H1 (cell line): Measurements from ENCODE around the gene ZNF566. TPM values are rescaled to one million over a fixed set of nuclear protein-coding genes. Genes with fewer than 3 reads are reported as not detected.

ENCODE experiments used
- CTCF ChIA-PET: fragments of 300-600 bp; sonication (Branson Sonifier 250); formaldehyde crosslinking; loops from one replicate; lab custom pipeline; 2021; ENCODE audit not compliant: partially characterized antibody; lab: Charles Lee
- POLR2A ChIA-PET: fragments of 300-600 bp; sonication (Branson Sonifier 250); formaldehyde crosslinking; loops from one replicate; lab custom pipeline; 2021; ENCODE audit warnings: inconsistent platforms; ENCODE audit not compliant: partially characterized antibody; lab: Charles Lee
- DNase-seq, 2 experiments: peaks; one replicate each; pipeline versions ENCODE4 v3.0.0 to v3.0.0-alpha.2; 2010 to 2022; ENCODE audit warnings: low spot score in 2 of 2, low read depth in 1 of 2, mixed read lengths in 1 of 2
- FAIRE-seq: peaks from 2 replicates; lab custom pipeline; 2011; peaks lifted over from hg19 to GRCh38; lab: Jason Lieb, UNC
- H2AFZ ChIP-seq: 2 replicates; pipeline ENCODE4 v1.8.1; 2012; ENCODE audit warnings: low read length, inconsistent platforms
- H2AK5ac ChIP-seq: 2 replicates; pipeline ENCODE4 v1.6.1; 2013; ENCODE audit warnings: low read depth, low read length
- H2BK120ac ChIP-seq: replicated peaks from 2 replicates; pipeline ENCODE3; 2013; ENCODE audit warnings: low read depth, low read length, inconsistent platforms
- H2BK12ac ChIP-seq: 2 replicates; pipeline ENCODE4 v1.6.1; 2013; ENCODE audit warnings: low read depth, low read length
- H2BK15ac ChIP-seq: 2 replicates; pipeline ENCODE4 v1.6.1; 2013; ENCODE audit warnings: low read length
- H2BK20ac ChIP-seq: 2 replicates; pipeline ENCODE4 v1.6.1; 2013; ENCODE audit warnings: low read length
- H2BK5ac ChIP-seq: 2 replicates; pipeline ENCODE4 v1.6.1; 2013; ENCODE audit warnings: low read depth, low read length
- H3K14ac ChIP-seq: 2 replicates; pipeline ENCODE4 v1.6.1; 2013; ENCODE audit warnings: inconsistent platforms; ENCODE audit not compliant: insufficient read length
- H3K18ac ChIP-seq: 2 replicates; pipeline ENCODE4 v1.6.1; 2013; ENCODE audit warnings: low read length; ENCODE audit errors: extremely low read depth
- H3K23ac ChIP-seq: 2 replicates; pipeline ENCODE4 v1.6.1; 2013; ENCODE audit warnings: inconsistent platforms; ENCODE audit not compliant: insufficient read length
- H3K23me2 ChIP-seq: 2 replicates; pipeline ENCODE4 v1.6.1; 2013; ENCODE audit warnings: low read depth, low read length
- H3K27ac ChIP-seq: 2 replicates; pipeline ENCODE4 v1.6.1; 2011; ENCODE audit warnings: low read depth, low read length, inconsistent platforms
- H3K27me3 ChIP-seq, 4 experiments: replicated peaks in 1 of 4; 1 replicate in 1 of 4; 2 replicates in 3 of 4; pipeline versions ENCODE4 v1.6.1 to v1.8.1; 2011 to 2013; ENCODE audit warnings: low read length in 3 of 4, mild to moderate bottlenecking in 3 of 4, inconsistent platforms in 2 of 4, mixed read lengths in 2 of 4, moderate library complexity in 1 of 4; ENCODE audit not compliant: control insufficient read depth in 3 of 4, insufficient read depth in 3 of 4; ENCODE audit errors: extremely low read depth in 1 of 4
- H3K36me3 ChIP-seq, 4 experiments: 2 replicates each; pipeline versions ENCODE4 v1.6.1 to v1.8.1; 2011 to 2013; ENCODE audit warnings: mild to moderate bottlenecking in 4 of 4, low read length in 3 of 4, moderate library complexity in 2 of 4, control low read depth in 1 of 4, inconsistent platforms in 1 of 4; ENCODE audit not compliant: insufficient read depth in 4 of 4, control insufficient read depth in 2 of 4
- H3K4ac ChIP-seq: replicated peaks from 2 replicates; pipeline ENCODE3; 2013; ENCODE audit warnings: low read length, low read depth, mixed read lengths, inconsistent platforms; ENCODE audit not compliant: insufficient read length
- H3K4me1 ChIP-seq, 4 experiments: replicated peaks in 1 of 4; 1 replicate in 1 of 4; 2 replicates in 3 of 4; pipeline versions ENCODE4 v1.6.1 to v1.8.1; 2011 to 2013; ENCODE audit warnings: low read length in 3 of 4, inconsistent platforms in 2 of 4, mixed read lengths in 1 of 4; ENCODE audit not compliant: insufficient read depth in 4 of 4, control insufficient read depth in 3 of 4
- H3K4me2 ChIP-seq, 2 experiments: 2 replicates each; pipeline versions ENCODE4 v1.6.1 to v1.8.1; 2011 to 2013; ENCODE audit warnings: low read depth in 2 of 2, low read length in 2 of 2, control low read depth in 1 of 2, inconsistent platforms in 1 of 2, mild to moderate bottlenecking in 1 of 2; ENCODE audit not compliant: insufficient read depth in 1 of 2
- H3K4me3 ChIP-seq, 4 experiments: fragments of 200-600, 300-600 bp in 1 of 4; sonication (generic), shearing (Covaris generic), sonication (Bioruptor Twin) in 1 of 4; 2 replicates each; pipeline versions ENCODE4 v1.5.1 to v1.8.1; 2011 to 2016; ENCODE audit warnings: low read length in 4 of 4, low read depth in 3 of 4, control low read depth in 2 of 4, inconsistent platforms in 2 of 4, mild to moderate bottlenecking in 2 of 4, mixed read lengths in 1 of 4, moderate library complexity in 1 of 4; ENCODE audit not compliant: insufficient read depth in 2 of 4; ENCODE audit errors: extremely low read depth in 1 of 4
- H3K56ac ChIP-seq: replicated peaks from 2 replicates; pipeline ENCODE3; 2013; ENCODE audit warnings: low read depth, mild to moderate bottlenecking, mixed read lengths, low read length, inconsistent platforms; ENCODE audit not compliant: insufficient read length
- H3K79me1 ChIP-seq: 2 replicates; pipeline ENCODE4 v1.6.1; 2013; ENCODE audit warnings: low read depth, low read length, control low read depth
- H3K79me2 ChIP-seq, 2 experiments: 2 replicates each; pipeline versions ENCODE4 v1.6.1 to v1.8.1; 2012 to 2013; ENCODE audit warnings: low read length in 2 of 2, mild to moderate bottlenecking in 2 of 2, inconsistent platforms in 1 of 2; ENCODE audit not compliant: insufficient read depth in 2 of 2, control insufficient read depth in 1 of 2
- H3K9ac ChIP-seq, 4 experiments: replicated peaks in 1 of 4; 1 replicate in 1 of 4; 2 replicates in 3 of 4; pipeline versions ENCODE4 v1.6.1 to v1.8.1; 2011 to 2013; ENCODE audit warnings: low read depth in 3 of 4, low read length in 3 of 4, control low read depth in 2 of 4, mild to moderate bottlenecking in 2 of 4, moderate library complexity in 2 of 4, inconsistent platforms in 1 of 4; ENCODE audit errors: extremely low read depth in 1 of 4
- H3K9me3 ChIP-seq, 2 experiments: 2 replicates each; pipeline versions ENCODE4 v1.6.1 to v1.8.1; 2012 to 2013; ENCODE audit warnings: mild to moderate bottlenecking in 2 of 2, moderate library complexity in 2 of 2, control low read depth in 1 of 2, inconsistent platforms in 1 of 2, low read depth in 1 of 2, low read length in 1 of 2, mixed read lengths in 1 of 2; ENCODE audit not compliant: insufficient read depth in 2 of 2
- H4K20me1 ChIP-seq, 2 experiments: replicated peaks in 1 of 2; 2 replicates each; pipeline versions ENCODE3 to v1.8.1; 2011 to 2013; ENCODE audit warnings: inconsistent platforms in 2 of 2, low read length in 2 of 2, mild to moderate bottlenecking in 1 of 2; ENCODE audit not compliant: insufficient read depth in 2 of 2, control insufficient read depth in 1 of 2
- H4K5ac ChIP-seq: 2 replicates; pipeline ENCODE4 v1.6.1; 2013; ENCODE audit warnings: low read length, low read depth, mixed read lengths, inconsistent platforms; ENCODE audit not compliant: insufficient read length
- H4K8ac ChIP-seq: 2 replicates; pipeline ENCODE4 v1.8.0; 2013; ENCODE audit warnings: mild to moderate bottlenecking, moderate library complexity, low read length, inconsistent platforms; ENCODE audit not compliant: insufficient read depth; ENCODE audit errors: extremely low read depth
- H4K91ac ChIP-seq: replicated peaks from 2 replicates; pipeline ENCODE3; 2013; ENCODE audit warnings: low read length, mixed read lengths, inconsistent platforms; ENCODE audit not compliant: insufficient read length
- SP2 ChIP-seq: IDR thresholded peaks from 2 replicates; pipeline ENCODE4 v1.6.1; 2012; ENCODE audit warnings: mild to moderate bottlenecking, low read length, inconsistent platforms
- TBP ChIP-seq: IDR thresholded peaks from 2 replicates; pipeline ENCODE4 v1.6.1; 2011; ENCODE audit warnings: low read depth, low read length, improper control_type of control experiment
- ZNF274 ChIP-seq: IDR thresholded peaks from 2 replicates; pipeline ENCODE4 v1.7.0; 2012; ENCODE audit warnings: low read length, borderline replicate concordance; ENCODE audit errors: extremely low read depth
- WGBS, 2 experiments: shearing (Covaris generic) in 1 of 2; methylation state at CpG; one replicate each; pipeline versions ENCODE4 v1.1.6 to v1.1.7; 2013 to 2015; ENCODE audit warnings: low lambda C conversion rate in 2 of 2, mixed read lengths in 2 of 2, inconsistent platforms in 1 of 2, low coverage in 1 of 2, missing lambda C conversion rate in 1 of 2; ENCODE audit not compliant: insufficient replicate concordance in 2 of 2, insufficient coverage in 1 of 2, insufficient read length in 1 of 2; ENCODE audit errors: extremely low coverage in 1 of 2, missing lambda C conversion rate in 1 of 2; 5-methylcytosine and 5-hydroxymethylcytosine counted together
- polyA plus RNA-seq, 7 experiments: library from polyadenylated mRNA; depleted of rRNA in 3 of 7; stranded (reverse) in 5 of 7; unstranded in 2 of 7; fragments of >200 nt in 5 of 7; fragments of 200-250 nt in 2 of 7; gene quantifications; 1 replicate in 5 of 7; 2 replicates in 1 of 7; 4 replicates in 1 of 7; pipeline versions ENCODE4 v1.2.1 to v1.2.3, GENCODE V29; 2011 to 2013; ENCODE audit warnings: missing spikeins in 2 of 7, mixed read lengths in 2 of 7
- total RNA-seq: library from RNA; stranded (reverse); fragmentation: NEBNext Ultra II Directional; extraction: Animal tissue kit (Norgen Biotek cat#: 25700); gene quantifications from 2 replicates; pipeline ENCODE4 v1.2.1, GENCODE V29; 2021

ZNF566 gene
- total and polyA plus RNA-seq, 2 of the 8 experiments (the other 6 are each of a cell fraction or from before 2014, with no cell fraction given): 6.9 to 16.6 TPM

GRCh38 chr19:36514012-36514612 is 24.8 kb upstream of the ZNF566 start:
- Histone ChIP-seq H2AK5ac (no peak overlapping the region), H2AFZ (no peak overlapping the region), H3K4me1 (no peaks in the 10 kb centered on the region), H2BK20ac (no peak overlapping the region), H4K5ac (no peak overlapping the region), H2BK15ac (no peak overlapping the region), H3K23me2 (no peaks in the 10 kb centered on the region), H3K9me3 (peaks cover 74 to 80% of the 10 kb centered on the region in 2 experiments), H3K36me3 (peaks cover 22 to 78% (median 49%) of the 10 kb centered on the region in 4 experiments), H3K23ac (no peak overlapping the region), H3K14ac (no peak overlapping the region), H3K27me3 (no peaks in the 10 kb centered on the region), H4K8ac (no peak overlapping the region; the same call in 1 of the 2 replicates), H3K18ac (no peak overlapping the region), H3K27ac (no peak overlapping the region), H4K91ac (no peak overlapping the region), H4K20me1 (no peaks in the 10 kb centered on the region), H3K79me2 (peaks cover 0 to 20% of the 10 kb centered on the region in 2 experiments; a peak in 2 of 4 replicates), H2BK12ac (no peak overlapping the region), H3K79me1 (no peaks in the 10 kb centered on the region), H3K4me3 (peak overlapping the region in 1 of 4 experiments; percentile 19; a peak in 1 of 8 replicates), H2BK120ac (no peak overlapping the region), H3K4ac (no peak overlapping the region), H3K9ac (no peak overlapping the region), H3K4me2 (no peak overlapping the region), H3K56ac (no peak overlapping the region), H2BK5ac (no peak overlapping the region)
- CTCF ChIA-PET: no interaction called here
- DNase-seq: no peak
- peak; percentile 80 for TF ChIP-seq ZNF274
- no peak for TF ChIP-seq SP2
- TF ChIP-seq TBP: no peak
- no peak for FAIRE-seq
- 95% methylated on average over 2 of the region's 2 CpGs; no CpG with 5 or more reads in 1 of the 2 experiments for WGBS, 2 experiments
- POLR2A ChIA-PET: interaction anchor here (0.9 kb wide), 2 partner anchors 15 to 180 kb away, joined by 3 to 4 read pairs; no protein-coding TSS in a partner anchor
